HL-60/S4 treated with phorbol 12-myristate 13-acetate at 8.2 ng/mL for 4 days and 3 days (cell line): Measurements from ENCODE around the gene CCNY.

Experiments used
- in situ Hi-C: fragments of 300-500 bp; cut with MboI; formaldehyde crosslinking; loops from 2 replicates; pipeline ENCODE4 v1.15.0; 2022; ENCODE audit warnings: low sequenced_read_pairs

The CCNY gene

DNA sequence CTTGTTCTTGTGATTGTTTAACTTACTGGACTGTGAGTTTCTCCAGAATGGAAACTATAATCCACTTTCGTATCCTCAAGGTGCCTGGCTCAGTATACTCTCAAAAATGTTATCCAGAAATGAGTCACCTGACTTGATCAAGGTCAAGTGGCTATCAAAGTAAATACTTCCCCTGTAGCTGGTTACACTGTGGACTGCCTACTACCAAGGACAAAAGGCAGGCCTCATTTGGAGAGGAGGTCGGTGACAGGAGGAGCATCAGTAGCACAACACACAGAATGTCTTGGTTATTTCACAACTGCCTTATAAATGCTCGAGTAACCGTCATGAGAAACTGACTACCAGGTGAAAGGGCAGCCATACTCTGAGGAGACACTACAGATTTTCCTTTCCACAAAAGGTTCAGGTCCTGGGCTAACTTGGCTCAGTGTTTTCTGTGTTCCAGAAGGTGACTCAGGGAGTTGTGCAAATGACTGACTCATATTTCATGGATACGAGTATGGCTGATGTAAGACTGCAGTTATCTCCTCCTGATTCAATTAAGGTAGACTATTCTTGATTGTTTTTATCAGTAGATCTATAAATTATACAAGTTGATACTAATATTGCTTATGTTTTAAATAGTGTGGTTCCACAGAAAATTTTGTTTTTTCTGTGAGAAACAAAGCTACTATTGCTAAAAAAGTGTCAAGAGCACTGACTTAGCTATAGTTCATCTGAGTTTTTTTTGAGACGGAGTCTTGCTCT lies 4.2 kb upstream of the CCNY start:
- in situ Hi-C loops, result no loop called here

DNA sequence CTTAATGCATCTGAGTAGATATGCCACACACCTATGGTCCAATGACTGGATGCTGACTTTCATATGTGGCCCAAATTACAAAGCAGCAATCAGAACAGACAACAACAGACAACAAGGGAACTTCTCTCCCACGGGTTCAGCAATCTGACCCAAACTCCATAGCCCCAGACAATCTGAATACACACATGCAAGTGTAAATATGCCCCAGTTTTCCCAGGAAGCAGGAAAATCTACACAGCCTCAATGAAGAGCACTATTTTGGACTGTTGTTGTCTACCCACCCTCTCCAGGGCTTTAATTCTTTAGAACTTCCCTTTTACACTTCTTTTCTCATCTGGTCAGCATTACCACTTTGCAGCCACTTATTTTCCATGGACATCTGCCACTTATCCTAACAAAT lies 2.0 kb upstream of the CCNY start:
- in situ Hi-C loops, result no loop called here

DNA sequence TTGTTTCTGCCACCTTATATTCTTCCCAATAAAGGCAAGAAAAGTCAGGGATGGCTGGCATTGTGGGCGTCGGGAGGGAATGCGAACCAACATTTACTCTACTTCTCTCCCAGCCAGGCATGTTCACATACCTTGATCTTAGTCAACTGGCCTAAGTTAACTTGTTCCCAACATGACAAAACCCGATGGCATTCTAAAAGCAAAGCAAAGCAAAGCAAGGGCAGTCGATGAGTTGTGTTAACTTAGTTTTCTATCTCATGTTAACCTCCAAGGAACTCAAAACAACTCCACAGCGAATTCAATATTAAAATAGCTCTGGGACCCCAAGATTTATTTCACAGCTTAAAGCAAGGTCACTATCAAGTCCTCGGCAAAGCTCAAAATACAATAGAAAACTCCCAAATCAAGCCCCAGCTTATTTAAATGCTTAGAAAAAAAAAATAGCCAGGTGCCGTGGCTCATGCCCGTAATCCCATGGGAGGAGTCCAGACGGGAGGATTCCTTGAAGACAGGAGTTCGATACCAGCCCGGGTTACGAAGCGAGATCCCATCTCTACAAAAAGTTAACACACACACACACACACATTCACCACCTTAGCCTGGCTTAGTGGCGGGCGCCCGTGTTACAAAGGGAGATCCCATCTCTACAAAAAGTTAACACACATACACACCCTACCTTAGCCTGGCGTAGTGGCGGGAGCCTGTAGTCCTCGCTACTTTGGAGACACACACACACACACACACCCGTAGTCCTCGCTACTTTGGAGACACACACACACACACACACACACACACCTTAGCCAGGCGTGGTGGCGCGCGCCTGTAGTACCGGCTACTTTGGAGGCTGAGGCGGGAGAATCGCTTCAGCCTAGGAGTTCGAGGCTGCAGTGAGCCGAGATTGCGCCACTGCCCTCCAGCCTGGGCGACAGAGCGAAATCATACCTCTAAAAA lies 901 bp upstream of the CCNY start:
- in situ Hi-C loops, result no loop called here

DNA sequence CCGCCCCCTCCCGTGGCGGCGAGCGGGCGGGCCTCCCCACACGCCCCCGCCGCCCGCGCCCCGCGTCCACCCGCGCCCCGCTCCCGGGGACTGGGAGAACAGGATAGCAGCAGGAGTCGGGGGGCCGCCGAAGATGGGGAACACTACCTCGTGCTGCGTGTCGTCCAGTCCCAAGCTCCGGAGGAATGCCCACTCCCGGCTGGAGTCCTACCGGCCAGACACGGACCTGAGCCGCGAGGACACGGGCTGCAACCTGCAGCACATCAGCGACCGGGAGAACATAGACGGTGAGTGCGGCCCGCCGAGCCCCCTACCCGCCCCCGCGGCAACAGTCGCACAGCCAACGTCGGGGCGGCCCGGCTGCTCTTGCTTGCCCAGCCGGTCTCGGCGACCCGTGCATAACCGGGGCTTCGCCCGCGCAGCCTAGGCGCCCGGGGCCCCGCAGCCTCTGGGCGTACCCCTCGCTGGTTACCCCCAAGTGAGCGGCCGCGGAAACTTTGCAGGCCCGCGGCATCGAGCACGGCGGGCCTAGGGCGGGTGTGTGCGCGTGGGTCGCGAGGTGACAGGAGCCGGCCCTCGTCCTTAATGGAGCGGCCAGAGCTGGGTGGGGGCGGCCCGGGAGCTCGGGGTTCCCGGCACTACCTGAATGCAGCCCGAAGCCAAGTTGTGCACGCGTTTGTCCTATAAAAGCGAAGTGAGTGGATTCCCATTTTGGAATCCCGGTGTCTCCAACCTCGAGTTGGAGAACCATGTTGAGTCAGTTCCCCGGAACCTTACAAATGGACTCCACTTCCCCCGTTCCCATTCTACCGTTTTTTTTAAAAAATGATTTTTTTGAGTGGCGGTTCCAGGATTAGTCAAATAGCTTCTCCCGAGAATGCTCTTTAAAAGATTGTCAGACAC lies 863 bp downstream of the CCNY start:
- in situ Hi-C loops, result no loop called here

DNA sequence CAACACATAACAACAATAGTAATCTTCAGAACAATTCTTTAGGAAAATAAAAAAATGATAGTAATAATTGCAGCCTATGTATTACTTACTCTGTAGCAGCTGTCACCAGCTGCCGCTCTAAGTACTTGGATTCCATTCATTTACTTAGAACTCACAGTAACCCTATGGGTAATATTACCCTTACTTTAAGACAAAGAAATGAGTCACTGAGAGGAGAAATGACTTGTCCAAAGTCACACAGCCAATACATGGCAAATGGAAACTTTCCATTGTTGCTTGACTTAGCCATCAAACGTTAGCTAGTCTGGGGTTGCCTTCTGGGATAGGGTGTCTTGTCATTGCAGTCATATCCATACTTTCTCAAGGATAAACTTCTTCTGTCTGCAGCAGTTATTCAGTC lies 3.6 kb downstream of the CCNY start:
- in situ Hi-C loops, result no loop called here

DNA sequence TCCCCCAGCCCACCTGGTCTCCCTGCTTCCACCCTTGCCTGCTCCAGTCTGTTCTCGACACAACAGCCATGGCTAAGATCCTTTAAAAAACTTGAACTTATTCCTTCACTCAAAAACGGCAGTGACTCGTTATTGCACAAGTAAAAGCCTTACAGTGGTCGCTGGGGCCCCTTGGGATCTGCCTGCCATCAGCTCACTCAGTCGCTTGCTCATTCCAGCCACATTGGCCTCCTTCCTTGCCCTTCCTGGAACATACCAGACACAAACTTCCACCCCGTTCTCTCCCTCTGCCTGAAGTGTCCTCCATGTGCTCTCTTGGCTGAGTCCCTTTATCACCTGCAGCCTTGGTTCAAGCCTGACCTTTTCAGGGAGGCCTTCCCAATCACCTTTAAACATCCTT lies 4.7 kb downstream of the CCNY start:
- in situ Hi-C loops, result no loop called here

DNA sequence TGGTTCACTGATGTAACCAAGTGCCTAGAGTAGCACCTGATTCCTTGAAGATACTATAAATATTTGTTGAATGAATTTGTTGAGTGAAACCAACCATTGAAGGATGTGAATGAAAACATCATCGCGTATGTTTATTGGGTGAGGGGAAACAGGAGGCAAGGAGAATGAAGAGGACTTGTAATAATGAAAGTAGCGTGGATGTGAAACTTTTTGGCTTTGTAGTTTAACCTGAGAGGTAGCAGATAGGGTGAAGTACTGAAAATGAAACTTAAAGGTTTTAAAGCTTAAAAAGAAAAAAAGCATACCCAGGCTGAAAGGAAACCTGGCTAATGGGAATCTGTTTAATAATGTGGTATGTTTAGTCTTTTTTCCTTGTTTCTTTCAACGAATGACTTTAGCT lies 5.2 kb downstream of the CCNY start:
- in situ Hi-C loops, result no loop called here

DNA sequence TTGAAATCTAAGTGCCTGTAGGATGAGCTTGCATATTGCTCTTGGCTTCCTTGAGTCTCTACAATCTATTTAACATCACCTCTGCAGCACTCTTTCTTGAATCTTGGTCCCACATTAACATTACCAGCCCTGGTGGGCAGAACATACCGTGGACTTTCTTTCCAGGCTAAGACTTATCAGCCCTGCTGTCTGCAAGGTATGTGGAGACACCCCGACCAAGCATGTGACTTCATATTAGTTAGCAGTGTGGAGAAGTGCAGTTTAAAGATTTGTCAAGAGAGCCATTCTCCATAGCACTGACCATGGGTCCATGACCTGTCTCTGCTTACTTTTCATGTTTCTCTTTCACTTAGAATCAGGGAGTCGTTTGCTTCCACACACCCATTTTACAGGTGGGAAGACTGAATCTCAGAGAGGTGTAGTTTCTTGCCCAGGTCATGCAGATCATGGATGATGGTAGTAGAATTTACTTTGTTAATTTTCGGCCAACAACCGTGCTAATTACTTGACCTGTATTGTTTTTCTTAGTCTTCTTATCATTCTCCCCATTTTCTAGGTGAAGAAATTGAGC lies 6.0 kb downstream of the CCNY start:
- in situ Hi-C loops, result no loop called here

DNA sequence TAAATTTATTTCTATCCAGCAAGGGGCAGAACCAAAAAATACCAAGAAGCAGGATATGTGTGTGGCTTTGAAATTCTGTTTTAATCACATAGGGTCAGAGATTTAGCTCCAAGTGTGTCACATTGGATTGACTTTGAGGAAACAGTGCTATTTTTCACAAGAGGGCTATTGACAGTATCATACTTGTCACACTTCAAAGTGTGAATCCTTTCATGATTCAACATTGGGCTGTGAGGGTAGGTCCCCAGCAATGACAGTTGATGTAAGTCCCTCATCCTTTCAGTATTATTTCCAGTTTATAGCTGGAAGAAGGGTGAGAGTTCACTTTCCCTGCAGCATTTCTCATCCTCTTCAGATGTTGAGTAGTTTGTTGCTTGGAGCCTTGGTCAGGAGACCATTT lies 7.4 kb downstream of the CCNY start:
- in situ Hi-C loops, result no loop called here

DNA sequence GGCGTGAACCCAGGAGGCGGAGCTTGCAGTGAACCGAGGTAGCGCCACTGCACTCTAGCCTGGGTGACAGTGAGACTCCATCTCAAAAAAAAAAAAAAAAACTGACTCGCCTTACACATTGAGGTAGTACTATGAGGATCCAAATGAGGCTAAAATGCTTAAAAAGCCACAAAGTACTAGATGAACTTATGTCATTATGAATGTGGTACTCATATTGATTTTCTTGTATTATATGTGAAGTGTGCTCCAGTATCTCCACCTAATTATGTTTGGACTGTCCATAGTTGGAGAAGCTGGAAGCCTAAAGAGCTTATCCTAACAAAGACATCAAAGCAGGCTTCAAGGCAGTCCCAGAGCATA lies 9.1 kb downstream of the CCNY start:
- in situ Hi-C loops, result no loop called here

DNA sequence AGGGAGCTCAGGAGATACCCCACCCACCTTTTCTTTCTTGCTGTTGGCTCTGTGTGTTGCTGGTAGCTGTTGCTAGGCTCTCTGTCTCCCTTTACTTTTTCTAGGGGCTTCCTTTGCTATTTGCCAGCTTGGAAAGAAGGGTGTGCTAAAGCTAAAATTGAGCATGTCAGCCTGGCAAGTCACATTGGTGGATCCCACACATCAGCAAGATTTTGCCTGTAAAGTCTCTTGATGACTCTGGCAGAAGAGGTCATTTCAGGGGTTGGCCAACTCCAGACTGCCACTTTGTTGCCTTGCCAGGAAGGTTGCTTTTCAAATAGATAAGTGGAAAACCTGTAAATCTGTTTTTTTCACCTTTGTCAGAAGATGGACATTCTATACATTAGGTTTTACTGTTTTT lies 9.9 kb downstream of the CCNY start:
- in situ Hi-C loops, result no loop called here

DNA sequence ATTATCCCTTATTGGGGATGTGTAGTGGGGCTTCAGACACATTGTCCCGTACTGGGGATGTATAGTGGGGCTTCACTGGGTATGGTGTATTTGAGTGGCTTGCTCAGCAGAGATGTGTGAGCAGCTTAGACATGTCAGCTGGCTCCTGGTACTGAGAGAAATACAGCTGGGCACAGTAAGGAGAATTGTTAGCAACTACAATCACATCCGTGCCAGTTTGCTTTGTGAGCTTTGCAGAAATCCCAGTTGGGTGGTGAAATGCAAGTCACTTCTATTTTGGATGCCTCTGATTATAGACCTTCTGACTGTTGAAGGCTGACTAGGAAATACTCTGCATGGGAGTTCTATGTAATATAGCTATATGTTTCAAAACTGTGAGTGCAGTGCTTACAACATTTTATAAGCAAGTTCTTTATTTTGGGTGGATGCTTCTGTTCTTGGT lies 10.8 kb downstream of the CCNY start:
- in situ Hi-C loops, result no loop called here

DNA sequence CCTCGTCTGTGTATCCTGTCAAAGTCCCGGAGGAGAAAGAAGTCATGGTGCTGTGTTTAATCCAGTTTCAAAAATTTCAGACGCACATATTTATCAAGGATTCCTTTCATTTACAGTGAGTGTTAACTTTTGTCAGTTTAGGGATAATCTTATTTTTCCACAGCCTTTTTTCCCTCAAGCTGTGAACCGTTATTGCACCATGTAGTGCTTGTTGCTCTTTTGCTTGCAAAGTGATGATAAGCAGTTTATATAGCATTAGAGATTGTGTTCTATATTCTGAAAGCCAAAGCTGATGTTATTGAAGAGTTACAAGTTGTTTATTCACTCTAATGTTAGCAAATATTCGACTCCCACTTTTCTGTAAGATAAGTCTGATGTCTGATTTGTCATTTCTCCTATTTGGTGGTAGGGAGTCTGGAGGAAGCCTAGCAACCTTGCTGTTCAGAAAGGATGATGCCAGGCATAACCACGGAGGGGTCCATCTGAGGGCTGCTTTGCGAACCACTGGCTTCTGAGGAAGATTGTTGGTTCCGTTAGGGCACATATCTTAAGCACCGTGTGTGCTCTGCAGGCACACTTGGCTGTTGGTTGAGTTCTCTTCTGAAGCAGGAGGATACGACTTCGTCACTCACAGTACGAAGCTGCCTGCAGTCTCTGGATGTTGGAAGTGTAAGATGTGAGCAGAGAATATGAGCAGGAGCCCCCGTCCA lies 11.7 kb downstream of the CCNY start:
- in situ Hi-C loops, result no loop called here

DNA sequence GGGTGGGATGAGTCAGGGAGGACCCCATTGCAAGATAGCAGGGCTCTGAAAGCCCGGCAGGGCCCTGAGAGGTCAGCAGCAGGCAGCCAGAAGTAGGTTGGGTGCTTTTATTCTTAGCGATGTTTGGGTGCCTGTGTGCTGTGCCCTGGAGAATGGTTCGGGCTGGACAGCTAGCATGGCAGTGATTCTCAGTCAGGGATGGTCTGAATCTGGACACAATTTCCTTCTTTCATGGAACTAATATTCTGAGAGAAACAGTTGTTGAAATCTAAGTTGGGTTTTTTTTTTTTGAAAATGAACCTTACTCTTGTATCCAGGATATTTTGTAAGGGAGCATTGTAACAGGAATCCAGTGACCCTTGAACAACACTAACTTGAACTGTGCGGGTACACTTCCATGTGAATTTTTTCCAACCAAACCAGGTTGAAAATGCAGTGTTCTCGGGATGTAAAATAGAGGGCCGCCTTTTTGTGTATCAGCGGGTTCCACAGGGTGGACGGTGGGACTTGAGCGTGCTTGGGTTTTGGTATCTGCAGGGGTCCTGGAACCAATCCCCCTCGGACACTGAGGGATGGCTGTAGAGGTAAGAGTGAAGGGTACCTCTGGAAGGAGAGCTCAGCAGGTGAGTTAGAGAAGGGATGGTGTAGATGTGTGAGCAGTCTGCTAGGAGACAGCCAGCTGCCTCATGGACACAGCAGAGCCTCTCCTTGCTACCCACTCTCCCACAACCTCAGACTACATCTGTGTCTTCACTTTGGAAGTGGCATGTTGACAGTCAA lies 12.5 kb downstream of the CCNY start:
- in situ Hi-C loops, result no loop called here

DNA sequence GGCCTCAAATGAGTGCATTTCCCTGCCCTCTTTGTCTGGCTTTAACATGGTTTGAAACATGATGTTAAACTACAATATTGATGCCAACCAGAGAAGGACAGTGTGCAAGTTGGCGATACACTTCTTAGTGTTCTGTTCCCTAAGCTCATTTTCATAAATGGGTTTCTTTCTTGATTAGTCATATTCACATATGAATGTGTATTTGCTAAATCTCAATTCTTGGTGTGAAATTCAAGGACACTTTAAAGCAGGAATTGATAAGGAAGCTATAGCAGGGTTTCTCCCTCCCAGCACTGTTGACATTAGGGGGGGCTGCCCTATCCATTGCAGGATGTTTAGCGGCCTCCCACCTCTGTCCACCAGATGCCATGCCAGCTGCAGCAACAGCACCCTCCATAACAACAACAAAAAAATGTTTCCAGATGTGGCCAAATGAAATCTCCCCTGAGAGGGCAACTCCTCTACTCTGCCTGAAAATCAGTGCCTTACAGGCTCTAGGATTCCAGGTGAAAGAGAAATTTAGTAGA lies 13.1 kb downstream of the CCNY start:
- in situ Hi-C loops, result no loop called here

DNA sequence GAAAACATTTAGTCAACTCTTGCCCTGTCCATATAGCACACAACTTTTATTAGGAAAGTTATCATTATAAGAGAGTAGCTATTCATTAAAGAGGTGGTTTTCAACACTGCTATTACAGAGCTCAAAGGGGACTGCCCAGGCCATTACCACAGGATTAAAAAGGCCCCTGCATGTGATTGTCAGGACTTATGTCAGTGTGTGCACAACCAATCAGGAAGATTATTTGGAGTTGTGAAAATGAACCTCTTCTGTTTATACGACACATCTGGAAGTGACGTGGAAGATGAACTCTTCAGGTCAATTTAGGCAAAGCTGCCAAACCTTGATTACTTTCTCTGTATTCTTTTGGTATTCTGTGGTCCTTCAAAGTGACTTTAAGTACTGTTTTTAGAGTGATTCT lies 14.7 kb downstream of the CCNY start:
- in situ Hi-C loops, result no loop called here

DNA sequence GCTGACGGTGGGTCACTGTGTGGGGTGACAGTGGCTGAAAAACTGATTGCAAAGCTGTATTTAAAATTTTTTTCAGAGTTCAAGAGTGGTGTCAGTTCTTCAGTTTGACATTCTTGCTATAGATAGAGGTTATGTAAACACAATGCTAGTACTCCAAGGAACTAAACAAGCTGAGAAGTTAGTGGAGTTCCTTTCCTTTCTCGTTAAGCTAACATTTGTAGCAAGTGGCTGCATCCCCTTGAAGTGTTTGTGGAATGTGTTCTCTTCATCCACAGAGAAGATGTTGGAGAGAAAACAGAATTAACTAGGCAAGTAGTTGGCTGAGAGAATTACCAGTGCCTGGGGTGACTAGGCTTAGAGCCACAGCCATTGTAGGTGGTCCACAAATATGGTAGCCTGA lies 15.8 kb downstream of the CCNY start:
- in situ Hi-C loops, result no loop called here

DNA sequence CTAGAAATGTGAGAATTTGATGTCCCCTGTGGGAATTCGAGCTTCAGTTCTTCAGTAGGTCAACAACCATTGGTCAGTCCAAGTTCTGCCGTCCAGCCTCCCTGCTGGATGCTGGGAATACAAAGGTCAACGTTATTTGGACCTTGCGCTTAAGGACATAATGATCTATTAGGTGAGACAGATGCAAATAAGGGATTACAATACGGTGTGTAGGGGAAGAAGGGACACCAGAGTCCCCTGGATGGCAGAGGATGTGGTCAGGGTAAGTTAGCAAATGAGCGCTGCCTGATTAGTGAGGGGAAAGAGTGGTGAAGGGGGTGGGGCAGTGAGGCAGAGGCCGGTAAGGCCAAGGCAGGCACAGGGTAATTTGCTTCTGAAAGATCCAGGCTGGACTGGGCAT lies 16.2 kb downstream of the CCNY start:
- in situ Hi-C loops, result no loop called here

DNA sequence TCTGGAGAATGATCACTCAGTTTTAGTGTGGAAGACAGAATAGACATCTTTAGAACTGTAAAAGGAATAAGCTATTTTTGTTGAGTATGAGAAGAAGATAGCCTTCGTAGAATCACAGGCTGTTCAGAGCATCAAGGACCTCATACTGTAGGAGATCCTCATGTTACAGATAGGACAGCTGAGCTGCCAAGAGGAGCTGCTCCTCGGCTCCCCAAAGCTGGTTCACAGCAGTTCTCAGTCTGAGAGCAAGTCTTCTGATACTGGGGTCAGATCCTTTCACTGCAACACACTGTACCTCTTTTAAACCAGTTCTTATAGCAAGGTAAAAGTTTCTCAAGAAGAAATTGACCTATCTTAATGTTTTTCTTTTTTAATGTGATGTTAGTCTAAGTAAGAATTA lies 17.1 kb downstream of the CCNY start:
- in situ Hi-C loops, result no loop called here
